Endothelial cell of umbilical vein (primary cell): ENCODE data around the gene PPFIBP2. TPM values are rescaled to one million over a fixed set of nuclear protein-coding genes. Genes with fewer than 3 reads are reported as not detected.

Experiments
- BruUV-seq: library from RNA; stranded (reverse); fragments of 400-500 nt; replicated peaks from 2 replicates; lab custom pipeline; 2021; lab: Mats Ljungman, UMichigan
- CTCF ChIA-PET: fragments of 300-600, 350-600 bp; sonication (Branson Sonifier 250); formaldehyde crosslinking; loops from one replicate; lab custom pipeline; 2021; ENCODE audit warnings: antibody characterized with exemption, inconsistent platforms; lab: Charles Lee
- POLR2A ChIA-PET: fragments of 300-600, 350-600 bp; sonication (Branson Sonifier 250); formaldehyde crosslinking; loops from one replicate; lab custom pipeline; 2021; ENCODE audit warnings: antibody characterized with exemption, inconsistent platforms; lab: Charles Lee
- DNase-seq: peaks from one replicate; pipeline ENCODE4 v3.0.0-alpha.2; 2011; ENCODE audit warnings: low read depth, low spot score
- FAIRE-seq: peaks from 2 replicates; lab custom pipeline; 2011; peaks lifted over from hg19 to GRCh38; lab: Jason Lieb, UNC
- H2AFZ ChIP-seq: 2 replicates; pipeline ENCODE4 v1.6.0; 2012; ENCODE audit warnings: low read depth, low read length, control low read depth, inconsistent platforms
- H3K27ac ChIP-seq: 2 replicates; pipeline ENCODE4 v1.5.1; 2011; ENCODE audit warnings: low read depth, mild to moderate bottlenecking, control low read depth, low read length, moderate library complexity; ENCODE audit not compliant: insufficient read depth
- H3K27me3 ChIP-seq, 2 experiments: 2 replicates each; pipeline versions ENCODE4 v1.6.0 to v1.6.1; 2011; ENCODE audit warnings: low read length in 2 of 2, mixed read lengths in 1 of 2; ENCODE audit not compliant: control insufficient read depth in 2 of 2, insufficient read depth in 2 of 2
- H3K36me3 ChIP-seq, 2 experiments: 2 replicates in 1 of 2; 3 replicates in 1 of 2; pipeline ENCODE4 v1.5.1; 2011; ENCODE audit warnings: low read length in 2 of 2, mild to moderate bottlenecking in 1 of 2, moderate library complexity in 1 of 2; ENCODE audit not compliant: control insufficient read depth in 2 of 2, insufficient read depth in 2 of 2; ENCODE audit errors: extremely low read depth in 1 of 2
- H3K4me1 ChIP-seq: 3 replicates; pipeline ENCODE4 v1.5.1; 2011; ENCODE audit warnings: mild to moderate bottlenecking, low read length; ENCODE audit not compliant: control insufficient read depth, insufficient read depth; ENCODE audit errors: extremely low read depth
- H3K4me2 ChIP-seq: 2 replicates; pipeline ENCODE4 v1.6.1; 2011; ENCODE audit warnings: low read length, control low read depth, mixed read lengths; ENCODE audit not compliant: insufficient read depth
- H3K4me3 ChIP-seq, 3 experiments: fragments of 200-600 bp in 1 of 3; sonication (generic), shearing (Covaris generic) in 1 of 3; replicated peaks in 1 of 3; 2 replicates each; pipeline ENCODE4 v1.5.1; 2011 to 2016; ENCODE audit warnings: control low read depth in 3 of 3, low read length in 3 of 3, mild to moderate bottlenecking in 2 of 3, inconsistent platforms in 1 of 3, low read depth in 1 of 3, moderate library complexity in 1 of 3; ENCODE audit not compliant: insufficient read depth in 1 of 3
- H3K79me2 ChIP-seq: 2 replicates; pipeline ENCODE4 v1.6.0; 2012; ENCODE audit warnings: low read length, inconsistent platforms; ENCODE audit not compliant: control insufficient read depth, insufficient read depth
- H3K9ac ChIP-seq: replicated peaks from 2 replicates; pipeline ENCODE3; 2011; ENCODE audit warnings: low read length, control low read depth; ENCODE audit not compliant: insufficient read depth; ENCODE audit errors: extremely low read depth
- H3K9me1 ChIP-seq: replicated peaks from 3 replicates; pipeline ENCODE4 v1.6.0; 2011; ENCODE audit warnings: mild to moderate bottlenecking, low read length; ENCODE audit not compliant: control insufficient read depth, insufficient read depth; ENCODE audit errors: extremely low read depth
- H3K9me3 ChIP-seq: replicated peaks from 2 replicates; pipeline ENCODE4 v1.5.1; 2012; ENCODE audit warnings: low read length, inconsistent platforms; ENCODE audit not compliant: control insufficient read depth, insufficient read depth
- H4K20me1 ChIP-seq: replicated peaks from 2 replicates; pipeline ENCODE3; 2011; ENCODE audit warnings: mild to moderate bottlenecking, low read length; ENCODE audit not compliant: control insufficient read depth, insufficient read depth; ENCODE audit errors: extremely low read depth
- EZH2 ChIP-seq: IDR thresholded peaks from 2 replicates; pipeline ENCODE4 v1.6.1; 2012; ENCODE audit warnings: borderline replicate concordance, low read depth, mild to moderate bottlenecking, moderate library complexity, low read length, inconsistent platforms; ENCODE audit not compliant: severe bottlenecking
- FOS ChIP-seq: IDR thresholded peaks from 2 replicates; pipeline ENCODE4 v1.6.1; 2011; ENCODE audit warnings: mild to moderate bottlenecking, low read length, moderate library complexity, borderline replicate concordance; ENCODE audit not compliant: insufficient read depth
- GATA2 ChIP-seq: IDR thresholded peaks from 2 replicates; pipeline ENCODE4 v1.7.0; 2011; ENCODE audit warnings: low read depth, mild to moderate bottlenecking, moderate library complexity, mixed read lengths, low read length; ENCODE audit not compliant: insufficient read length, insufficient read depth
- JUN ChIP-seq: IDR thresholded peaks from 2 replicates; pipeline ENCODE4 v1.6.1; 2011; ENCODE audit warnings: borderline replicate concordance, low read depth; ENCODE audit not compliant: insufficient read length, insufficient read depth
- MAX ChIP-seq: IDR thresholded peaks from 2 replicates; pipeline ENCODE4 v1.6.1; 2011; ENCODE audit not compliant: insufficient read depth, insufficient read length
- MYC ChIP-seq: IDR thresholded peaks from one replicate; pipeline ENCODE4 v1.6.1; 2011; ENCODE audit warnings: mild to moderate bottlenecking, low read depth, low read length
- POLR2A ChIP-seq: IDR thresholded peaks from 2 replicates; pipeline ENCODE4 v1.6.1; 2012; ENCODE audit warnings: low read depth, mild to moderate bottlenecking, control low read depth, low read length
- POLR2AphosphoS5 ChIP-seq: IDR thresholded peaks from 2 replicates; pipeline ENCODE4 v1.6.1; 2012; ENCODE audit warnings: low read depth, mild to moderate bottlenecking, control low read depth, low read length, moderate library complexity; ENCODE audit not compliant: insufficient read depth
- dilution Hi-C: fragments of 300-500 bp; cut with MboI; formaldehyde crosslinking; loops from one replicate; pipeline ENCODE4 v1.15.0; 2019; ENCODE audit warnings: low sequenced_read_pairs; ENCODE audit not compliant: extremely low pct_ligation_motif_present
- intact Hi-C: fragments of 100-400 bp; cut with micrococcal nuclease; formaldehyde crosslinking; loops from one replicate; pipeline ENCODE4 v1.10.0; 2022
- polyA plus RNA-seq, 4 experiments: library from polyadenylated mRNA; depleted of rRNA in 3 of 4; stranded (reverse) in 3 of 4; unstranded in 1 of 4; fragments of >200 nt; gene quantifications; 2 replicates each; pipeline versions ENCODE4 v1.2.1 to v1.2.3, GENCODE V29; 2011 to 2012; ENCODE audit warnings: missing spikeins in 1 of 4
- total RNA-seq: library from RNA; stranded (reverse); gene quantifications from 2 replicates; pipeline ENCODE4 v1.2.3, GENCODE V29; 2021
- TF ChIP-seq, protein P1 (sequence below), 2 donors: IDR thresholded peaks; 1 replicate in 1 of 2; 2 replicates in 1 of 2; pipeline ENCODE4 v1.5.1; 2011; ENCODE audit warnings: low read length in 2 of 2, mild to moderate bottlenecking in 2 of 2, moderate library complexity in 2 of 2, control low read depth in 1 of 2, inconsistent platforms in 1 of 2, low read depth in 1 of 2; ENCODE audit not compliant: insufficient read depth in 1 of 2; ENCODE audit errors: extremely low read depth in 1 of 2

Gene PPFIBP2
- total and polyA plus RNA-seq, 2 donors (not counting 3 experiments of a cell fraction or from before 2014, with no cell fraction given): 1.3 to 4.0 TPM

DNA sequence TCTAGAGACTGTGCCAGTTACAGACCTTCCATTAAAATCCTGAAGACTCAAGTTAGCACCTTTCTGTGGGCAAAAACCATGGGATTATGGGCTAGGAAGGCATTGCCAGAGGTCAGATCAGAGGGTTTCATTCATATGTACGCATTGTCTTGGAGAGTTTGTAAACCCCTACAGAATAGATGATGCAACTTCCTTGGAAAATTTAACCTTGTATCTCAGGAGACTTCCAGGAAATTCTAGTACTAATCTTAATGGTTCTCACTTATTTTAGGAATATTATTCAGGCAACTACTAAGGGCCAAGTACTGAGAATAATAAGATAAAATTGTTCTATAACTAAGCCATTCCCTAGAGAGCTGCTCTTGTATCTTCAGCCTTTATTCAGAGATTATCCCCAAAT is 21.5 kb upstream of the PPFIBP2 start:
- ChIA-PET CTCF (no interaction called here), POLR2A (no interaction called here)
- intact Hi-C loops: no loop called here
- no peaks in the 10 kb centered on the region for H3K79me2 ChIP-seq
- H3K27me3 ChIP-seq: no peaks in the 10 kb centered on the region
- no peak overlapping the region for H3K9ac ChIP-seq
- TF ChIP-seq POLR2A (no peak), GATA2 (no peak), MAX (no peak), MYC (no peak), JUN (no peak), EZH2 (no peak), FOS (no peak), POLR2AphosphoS5 (no peak)
- TF ChIP-seq, protein P1, sequence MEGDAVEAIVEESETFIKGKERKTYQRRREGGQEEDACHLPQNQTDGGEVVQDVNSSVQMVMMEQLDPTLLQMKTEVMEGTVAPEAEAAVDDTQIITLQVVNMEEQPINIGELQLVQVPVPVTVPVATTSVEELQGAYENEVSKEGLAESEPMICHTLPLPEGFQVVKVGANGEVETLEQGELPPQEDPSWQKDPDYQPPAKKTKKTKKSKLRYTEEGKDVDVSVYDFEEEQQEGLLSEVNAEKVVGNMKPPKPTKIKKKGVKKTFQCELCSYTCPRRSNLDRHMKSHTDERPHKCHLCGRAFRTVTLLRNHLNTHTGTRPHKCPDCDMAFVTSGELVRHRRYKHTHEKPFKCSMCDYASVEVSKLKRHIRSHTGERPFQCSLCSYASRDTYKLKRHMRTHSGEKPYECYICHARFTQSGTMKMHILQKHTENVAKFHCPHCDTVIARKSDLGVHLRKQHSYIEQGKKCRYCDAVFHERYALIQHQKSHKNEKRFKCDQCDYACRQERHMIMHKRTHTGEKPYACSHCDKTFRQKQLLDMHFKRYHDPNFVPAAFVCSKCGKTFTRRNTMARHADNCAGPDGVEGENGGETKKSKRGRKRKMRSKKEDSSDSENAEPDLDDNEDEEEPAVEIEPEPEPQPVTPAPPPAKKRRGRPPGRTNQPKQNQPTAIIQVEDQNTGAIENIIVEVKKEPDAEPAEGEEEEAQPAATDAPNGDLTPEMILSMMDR (IDR thresholded peaks at IDR 0.05; ENCODE audit: extremely low read depth in 1 of 2, insufficient read depth in 1 of 2, low read depth in 1 of 2, low read length in 2 of 2): no peak
- DNase-seq: no peak
- no peaks in the 10 kb centered on the region for H4K20me1 ChIP-seq
- no peak overlapping the region for H3K4me3 ChIP-seq
- no TSS peak for BruUV-seq
- no peak overlapping the region for H2AFZ ChIP-seq
- H3K4me2 ChIP-seq: no peak overlapping the region
- no peak for FAIRE-seq
- no peaks in the 10 kb centered on the region for H3K9me1 ChIP-seq
- H3K4me1 ChIP-seq: no peaks in the 10 kb centered on the region
- H3K9me3 ChIP-seq: no peaks in the 10 kb centered on the region
- H3K27ac ChIP-seq: no peak overlapping the region
- H3K36me3 ChIP-seq: no peaks in the 10 kb centered on the region
- dilution Hi-C loops: no loop called here
